Spleen (tissue), 7 donors: ENCODE measurements around the gene RAD52.

Source experiments
- CTCF ChIP-seq, 11 experiments: fragments of 200-600 bp in 7 of 11; fragments of 450-650 bp in 4 of 11; sonication (generic) in 4 of 11; IDR thresholded peaks in 8 of 11; conservative IDR thresholded peaks in 3 of 11; 1 replicate in 7 of 11; 2 replicates in 4 of 11; pipeline versions ENCODE4 v1.4.0 to v1.8.0; 2016 to 2021; ENCODE audit warnings: antibody characterized with exemption in 11 of 11, inconsistent platforms in 4 of 11, mild to moderate bottlenecking in 1 of 11
- POLR2A ChIP-seq, 3 donors: fragments of 450-650 bp; IDR thresholded peaks; one replicate each; pipeline ENCODE4 v1.5.1; 2017; ENCODE audit warnings: antibody characterized with exemption in 3 of 3, mild to moderate bottlenecking in 1 of 3
- POLR2AphosphoS5 ChIP-seq, 3 donors: sonication (generic); formaldehyde crosslinking; IDR thresholded peaks; one replicate each; pipeline ENCODE4 v1.5.1; 2017; ENCODE audit warnings: antibody characterized with exemption in 3 of 3
- donor health status: DM: no; HTN: no; CAD: no; lungs with moderate emphysema.
- donor health status: DM: no; HTN: no; CAD: no.
- donor health status: DM: no; HTN: no; CAD: no.

GRCh38 chr12:988646-989045 is 39.2 kb upstream of the RAD52 start:
- TF ChIP-seq CTCF (IDR thresholded peaks at IDR 0.05 in 8 of 11, conservative IDR thresholded peaks at IDR 0.05 in 3 of 11) (no peak), POLR2A (IDR thresholded peaks at IDR 0.05) (no peak), POLR2AphosphoS5 (IDR thresholded peaks at IDR 0.05) (no peak)
